22Rv1 (cell line): Measurements from ENCODE around the gene PIP5KL1.

Experiments
- H3K27ac ChIP-seq: fragments of 450-650 bp; 2 replicates; pipeline ENCODE4 v1.5.1; 2017
- ZFX ChIP-seq: fragments of 450-650 bp; IDR thresholded peaks from 2 replicates; pipeline ENCODE4 v1.6.1; 2017; ENCODE audit warnings: antibody characterized with exemption, borderline replicate concordance
- TF ChIP-seq, protein P1 (sequence below): fragments of 450-650 bp; IDR thresholded peaks from 2 replicates; pipeline ENCODE4 v1.5.1; 2017; ENCODE audit warnings: mild to moderate bottlenecking

Gene PIP5KL1

DNA sequence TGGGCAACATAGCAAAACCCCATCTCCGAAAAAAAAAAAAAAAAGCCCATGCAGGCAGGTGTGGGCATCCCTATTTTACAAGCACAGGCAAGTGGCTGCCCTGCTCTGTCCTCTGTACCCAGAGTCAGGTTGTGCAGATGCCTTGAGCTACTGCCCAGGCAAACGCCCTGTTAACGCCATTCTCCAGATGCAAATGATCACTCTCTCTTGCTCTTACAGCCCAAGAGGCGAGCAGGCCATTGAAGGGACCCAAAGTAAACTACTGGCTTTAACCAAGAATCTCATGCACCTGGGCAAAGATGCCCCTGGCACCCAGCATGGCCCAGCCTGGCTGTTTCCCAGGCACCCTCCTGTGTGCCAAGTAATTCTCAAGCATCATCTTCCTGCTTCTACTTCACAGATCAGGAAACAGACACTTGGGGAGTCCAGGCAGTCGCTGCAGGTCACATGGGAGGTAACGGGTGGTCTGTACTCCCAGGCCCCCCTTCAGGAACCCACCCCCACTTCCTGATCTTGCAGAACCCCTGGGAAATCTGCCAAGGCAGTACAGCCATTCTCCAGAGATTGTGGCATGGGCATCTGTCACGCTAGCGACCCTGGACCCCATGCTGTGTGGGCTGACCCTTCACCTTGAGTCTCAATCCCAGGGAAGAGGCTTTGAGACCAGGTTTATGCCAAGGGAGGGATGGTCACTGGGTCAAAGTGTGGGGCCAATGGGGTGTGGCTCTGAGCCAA lies 36.0 kb upstream of the PIP5KL1 start:
- peak overlapping the region; percentile 79 for H3K27ac ChIP-seq
- no peak for TF ChIP-seq ZFX
- TF ChIP-seq, protein P1, sequence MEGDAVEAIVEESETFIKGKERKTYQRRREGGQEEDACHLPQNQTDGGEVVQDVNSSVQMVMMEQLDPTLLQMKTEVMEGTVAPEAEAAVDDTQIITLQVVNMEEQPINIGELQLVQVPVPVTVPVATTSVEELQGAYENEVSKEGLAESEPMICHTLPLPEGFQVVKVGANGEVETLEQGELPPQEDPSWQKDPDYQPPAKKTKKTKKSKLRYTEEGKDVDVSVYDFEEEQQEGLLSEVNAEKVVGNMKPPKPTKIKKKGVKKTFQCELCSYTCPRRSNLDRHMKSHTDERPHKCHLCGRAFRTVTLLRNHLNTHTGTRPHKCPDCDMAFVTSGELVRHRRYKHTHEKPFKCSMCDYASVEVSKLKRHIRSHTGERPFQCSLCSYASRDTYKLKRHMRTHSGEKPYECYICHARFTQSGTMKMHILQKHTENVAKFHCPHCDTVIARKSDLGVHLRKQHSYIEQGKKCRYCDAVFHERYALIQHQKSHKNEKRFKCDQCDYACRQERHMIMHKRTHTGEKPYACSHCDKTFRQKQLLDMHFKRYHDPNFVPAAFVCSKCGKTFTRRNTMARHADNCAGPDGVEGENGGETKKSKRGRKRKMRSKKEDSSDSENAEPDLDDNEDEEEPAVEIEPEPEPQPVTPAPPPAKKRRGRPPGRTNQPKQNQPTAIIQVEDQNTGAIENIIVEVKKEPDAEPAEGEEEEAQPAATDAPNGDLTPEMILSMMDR: no peak

DNA sequence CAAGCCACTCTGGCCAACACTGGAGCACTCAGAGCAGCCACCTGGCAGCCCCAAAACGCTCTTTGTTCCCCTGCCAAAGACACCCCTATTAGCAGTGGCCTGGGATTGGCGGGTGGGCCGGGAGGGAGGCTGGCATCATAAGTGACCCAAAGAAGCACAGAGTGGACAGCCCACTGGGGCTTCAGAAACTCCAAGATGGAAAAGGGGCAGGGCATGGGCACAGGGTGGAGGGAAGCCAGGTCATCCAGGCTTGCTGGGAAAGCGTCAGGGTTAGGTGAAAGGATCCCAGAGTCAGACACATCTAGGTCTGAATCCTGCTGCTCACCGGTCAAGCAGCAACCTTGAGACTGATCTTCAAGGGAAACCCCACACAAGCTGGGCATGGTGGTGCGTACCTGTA lies 35.4 kb upstream of the PIP5KL1 start:
- TF ChIP-seq ZFX: no peak
- TF ChIP-seq, protein P1: no peak

DNA sequence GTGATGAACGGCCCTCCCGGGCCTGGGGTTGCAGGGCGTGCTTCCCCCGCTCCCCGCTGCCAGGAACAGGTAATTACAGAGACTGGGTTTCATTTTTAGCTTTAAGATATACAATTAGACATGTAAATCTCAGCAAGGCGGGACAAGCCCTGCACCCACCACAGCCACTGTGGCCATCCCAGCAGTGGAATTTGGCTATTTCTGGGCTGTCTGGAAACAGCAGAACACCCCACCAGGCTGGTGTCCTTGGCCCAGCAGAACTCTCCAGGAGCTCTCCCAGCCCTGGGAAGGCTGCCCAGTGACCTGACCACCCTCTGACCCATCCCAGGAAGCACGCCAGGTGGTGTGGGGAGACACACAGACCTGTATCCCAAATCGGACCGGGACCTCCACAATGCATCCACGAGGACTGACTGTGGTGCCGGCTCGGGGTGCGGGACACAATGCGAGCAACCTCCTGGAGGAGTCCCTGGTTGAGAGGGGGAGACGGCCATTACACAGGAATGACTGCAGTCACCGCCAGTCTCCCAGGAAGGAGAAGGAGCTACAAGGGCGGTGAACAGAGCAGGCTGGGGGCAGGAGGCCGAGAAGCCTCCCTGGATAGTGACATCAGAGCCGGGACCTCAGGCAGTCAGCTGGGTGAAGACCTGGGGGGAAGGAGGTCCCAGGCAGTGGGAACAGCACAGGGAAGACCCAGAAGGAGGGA lies 32.9 kb upstream of the PIP5KL1 start:
- H3K27ac ChIP-seq: no peak overlapping the region
- no peak for TF ChIP-seq ZFX
- TF ChIP-seq, protein P1: no peak

More for the DNA sequence above, 35.4 kb upstream of the PIP5KL1 start:
- peak overlapping the region; percentile 79 for H3K27ac ChIP-seq

DNA sequence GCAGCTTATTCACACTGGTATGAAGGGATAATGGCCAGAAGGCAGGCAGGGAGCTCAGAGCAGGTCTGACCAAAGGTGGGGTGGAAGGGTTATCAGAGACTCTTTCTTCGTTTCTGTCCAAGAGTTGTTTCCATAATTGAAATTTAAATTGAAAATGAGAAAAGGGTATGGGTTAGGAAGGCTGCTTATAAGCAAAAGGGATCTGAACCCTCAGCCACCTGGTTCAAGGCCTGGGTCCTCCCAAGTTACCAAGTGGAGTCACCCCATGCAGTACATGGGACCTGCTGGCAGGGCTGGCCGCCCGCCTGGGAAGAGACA lies 32.4 kb upstream of the PIP5KL1 start:
- H3K27ac ChIP-seq: no peak overlapping the region
- no peak for TF ChIP-seq ZFX
- TF ChIP-seq, protein P1: no peak

DNA sequence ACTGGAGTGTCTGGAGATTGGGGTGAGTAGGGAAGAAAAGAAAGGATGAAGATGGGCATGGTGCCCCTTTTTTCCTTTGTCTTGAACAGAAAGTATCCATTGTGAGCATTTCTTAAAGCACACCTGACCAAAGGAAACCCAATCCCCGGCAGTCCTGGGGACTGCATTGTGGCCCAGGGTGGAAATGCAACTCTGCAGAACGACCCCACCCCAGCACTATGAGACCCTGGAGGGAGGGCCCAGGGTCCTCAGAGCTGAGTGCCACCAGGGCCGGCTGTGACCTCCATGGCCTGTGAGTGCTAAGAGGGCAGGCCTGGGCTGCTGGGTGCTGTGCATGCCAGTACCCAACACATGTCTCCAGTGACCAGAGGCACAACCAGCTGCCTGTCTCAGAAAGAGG lies 31.7 kb upstream of the PIP5KL1 start:
- TF ChIP-seq, protein P1: no peak
- no peak for TF ChIP-seq ZFX
- H3K27ac ChIP-seq: no peak overlapping the region

DNA sequence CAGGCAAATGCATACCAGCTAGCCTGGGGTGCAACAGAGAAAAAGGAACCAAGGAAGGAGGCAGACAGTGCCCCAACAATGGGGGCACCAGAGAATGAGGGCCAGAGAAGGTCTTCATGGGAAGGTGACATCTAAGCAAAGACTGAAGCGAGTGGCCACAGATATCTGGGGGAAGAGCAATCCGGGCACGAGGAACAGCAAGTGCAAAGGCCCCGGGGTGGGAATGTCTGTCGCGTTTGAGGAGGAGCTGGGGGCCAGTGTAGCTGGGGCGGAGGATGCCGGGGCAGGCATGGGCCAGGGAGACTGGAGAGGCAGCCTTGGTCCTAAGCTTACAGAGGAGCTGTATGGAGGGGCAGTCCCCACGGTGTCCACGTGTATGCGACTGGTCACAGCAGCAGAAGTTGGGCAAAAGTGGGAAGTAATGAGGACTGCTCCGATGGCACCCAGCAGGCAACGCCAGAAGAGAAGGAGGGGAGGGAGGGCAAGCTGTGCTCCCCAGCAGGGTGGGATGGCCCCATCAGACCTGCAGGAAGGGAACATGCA lies 31.1 kb upstream of the PIP5KL1 start:
- TF ChIP-seq, protein P1: no peak
- no peak for TF ChIP-seq ZFX
- H3K27ac ChIP-seq: no peak overlapping the region

DNA sequence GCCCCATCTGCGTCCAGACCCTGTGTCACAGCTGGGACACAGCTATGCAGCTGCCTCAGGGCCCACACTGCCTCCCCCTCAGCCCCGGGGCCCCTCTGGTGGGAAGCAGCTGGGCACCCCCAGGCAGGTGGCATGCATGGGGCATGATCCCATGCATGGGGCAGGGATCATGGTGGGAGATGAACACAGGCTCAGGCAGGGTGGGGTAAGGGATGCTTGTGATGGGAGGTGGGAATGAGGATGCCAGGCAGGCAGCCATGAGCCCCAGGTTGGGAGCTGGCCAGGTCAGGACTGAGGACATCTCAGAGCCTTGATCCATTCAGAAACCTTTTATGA lies 30.5 kb upstream of the PIP5KL1 start:
- TF ChIP-seq ZFX: no peak
- TF ChIP-seq, protein P1: no peak
- no peak overlapping the region for H3K27ac ChIP-seq
